ENCODE data around the gene RICTOR.
A peak's percentile ranks its signal among the peaks of the same experiment; 100 is the strongest.

The RICTOR gene

DNA sequence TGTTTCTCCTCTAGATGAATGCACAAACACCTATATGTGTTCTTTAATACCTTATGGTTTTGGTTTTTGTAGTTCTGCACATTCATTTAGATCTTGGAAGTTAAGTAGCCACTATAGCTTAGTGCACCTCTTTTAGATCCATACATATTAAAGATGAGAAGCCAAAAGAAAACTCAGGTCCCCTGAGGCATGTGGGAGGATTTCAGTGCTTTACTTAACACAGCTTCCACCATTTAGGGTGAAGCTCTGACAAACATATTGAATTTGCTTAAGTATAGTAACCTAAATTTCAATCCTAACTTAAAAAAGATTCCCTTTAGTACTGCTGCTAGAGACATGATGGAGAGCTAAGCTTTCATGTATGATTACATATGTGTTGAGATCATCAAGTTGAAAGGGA, 25.6 kb upstream of the RICTOR start:
- no peak for DNase-seq (ENCODE audit: low read depth in 2 of 2)
- TF ChIP-seq, protein P1, sequence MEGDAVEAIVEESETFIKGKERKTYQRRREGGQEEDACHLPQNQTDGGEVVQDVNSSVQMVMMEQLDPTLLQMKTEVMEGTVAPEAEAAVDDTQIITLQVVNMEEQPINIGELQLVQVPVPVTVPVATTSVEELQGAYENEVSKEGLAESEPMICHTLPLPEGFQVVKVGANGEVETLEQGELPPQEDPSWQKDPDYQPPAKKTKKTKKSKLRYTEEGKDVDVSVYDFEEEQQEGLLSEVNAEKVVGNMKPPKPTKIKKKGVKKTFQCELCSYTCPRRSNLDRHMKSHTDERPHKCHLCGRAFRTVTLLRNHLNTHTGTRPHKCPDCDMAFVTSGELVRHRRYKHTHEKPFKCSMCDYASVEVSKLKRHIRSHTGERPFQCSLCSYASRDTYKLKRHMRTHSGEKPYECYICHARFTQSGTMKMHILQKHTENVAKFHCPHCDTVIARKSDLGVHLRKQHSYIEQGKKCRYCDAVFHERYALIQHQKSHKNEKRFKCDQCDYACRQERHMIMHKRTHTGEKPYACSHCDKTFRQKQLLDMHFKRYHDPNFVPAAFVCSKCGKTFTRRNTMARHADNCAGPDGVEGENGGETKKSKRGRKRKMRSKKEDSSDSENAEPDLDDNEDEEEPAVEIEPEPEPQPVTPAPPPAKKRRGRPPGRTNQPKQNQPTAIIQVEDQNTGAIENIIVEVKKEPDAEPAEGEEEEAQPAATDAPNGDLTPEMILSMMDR (IDR thresholded peaks at IDR 0.05; ENCODE audit: low read depth, low read length): no peak
- no peak overlapping the region for H3K4me3 ChIP-seq (replicated peaks in 1 of 2; ENCODE audit: low read depth in 2 of 2, low read length in 2 of 2)

DNA sequence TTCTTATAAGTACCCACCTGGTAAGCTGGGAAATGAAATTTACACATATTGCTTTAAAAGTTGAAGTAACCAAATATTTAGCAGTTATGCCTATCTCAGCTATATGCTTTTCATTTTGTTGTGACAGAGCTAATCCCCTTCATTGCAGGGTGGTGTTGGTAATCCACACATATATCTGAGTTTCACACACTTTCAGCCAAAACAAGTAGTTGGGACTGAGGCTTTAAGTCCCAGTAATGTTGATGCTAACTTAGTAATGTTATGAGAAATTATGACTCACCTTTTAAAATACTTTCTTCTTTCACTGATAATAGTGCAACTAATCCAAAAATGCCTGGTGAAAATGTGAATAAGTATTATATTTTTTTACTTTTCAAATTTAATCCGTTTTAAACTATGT, 19.2 kb upstream of the RICTOR start:
- H3K4me3 ChIP-seq (replicated peaks in 1 of 2; ENCODE audit: low read depth in 2 of 2, low read length in 2 of 2): no peak overlapping the region
- DNase-seq (ENCODE audit: low read depth in 2 of 2): peak; percentile 15 to 59
- TF ChIP-seq, protein P1 (IDR thresholded peaks at IDR 0.05; ENCODE audit: low read depth, low read length): no peak

DNA sequence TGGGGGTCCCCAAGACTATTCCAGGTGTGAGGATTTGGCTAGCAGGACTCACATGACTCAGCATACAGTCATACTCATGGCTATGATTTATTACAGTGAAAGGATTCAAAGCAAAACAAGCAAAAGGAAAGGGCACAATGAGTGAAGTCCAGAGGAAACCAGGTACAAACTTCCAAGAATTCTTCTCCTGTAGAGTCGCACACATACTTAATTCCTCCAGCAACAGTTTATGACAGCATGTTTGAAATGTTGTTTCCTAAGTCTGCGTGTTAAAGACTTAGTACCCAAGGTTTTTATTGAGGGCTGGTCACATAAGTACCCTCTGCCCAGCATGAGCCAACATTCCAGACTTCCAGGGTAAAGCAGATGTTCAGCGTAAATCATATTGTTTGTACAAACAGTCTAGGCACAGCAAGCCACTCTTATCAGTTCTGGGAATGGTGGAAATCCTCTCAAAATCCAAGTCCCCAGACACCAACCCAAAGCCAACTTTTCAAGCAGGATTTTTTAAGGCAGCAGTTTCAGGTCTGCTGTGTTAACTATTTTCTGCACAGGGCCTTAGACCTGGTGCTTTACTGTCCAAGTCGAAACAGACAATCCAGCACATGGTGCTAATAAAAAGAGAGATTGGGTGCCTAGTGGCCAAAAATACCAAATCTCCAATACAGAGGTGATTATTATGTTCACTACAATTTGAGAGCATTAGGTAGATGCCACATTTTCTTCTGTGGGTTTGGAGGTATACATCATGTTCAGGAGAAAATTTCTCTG, 18.6 kb upstream of the RICTOR start:
- DNase-seq (ENCODE audit: low read depth in 2 of 2): peak; percentile 10 to 59
- H3K4me3 ChIP-seq (replicated peaks in 1 of 2; ENCODE audit: low read depth in 2 of 2, low read length in 2 of 2): no peak overlapping the region
- TF ChIP-seq, protein P1 (IDR thresholded peaks at IDR 0.05; ENCODE audit: low read depth, low read length): no peak

DNA sequence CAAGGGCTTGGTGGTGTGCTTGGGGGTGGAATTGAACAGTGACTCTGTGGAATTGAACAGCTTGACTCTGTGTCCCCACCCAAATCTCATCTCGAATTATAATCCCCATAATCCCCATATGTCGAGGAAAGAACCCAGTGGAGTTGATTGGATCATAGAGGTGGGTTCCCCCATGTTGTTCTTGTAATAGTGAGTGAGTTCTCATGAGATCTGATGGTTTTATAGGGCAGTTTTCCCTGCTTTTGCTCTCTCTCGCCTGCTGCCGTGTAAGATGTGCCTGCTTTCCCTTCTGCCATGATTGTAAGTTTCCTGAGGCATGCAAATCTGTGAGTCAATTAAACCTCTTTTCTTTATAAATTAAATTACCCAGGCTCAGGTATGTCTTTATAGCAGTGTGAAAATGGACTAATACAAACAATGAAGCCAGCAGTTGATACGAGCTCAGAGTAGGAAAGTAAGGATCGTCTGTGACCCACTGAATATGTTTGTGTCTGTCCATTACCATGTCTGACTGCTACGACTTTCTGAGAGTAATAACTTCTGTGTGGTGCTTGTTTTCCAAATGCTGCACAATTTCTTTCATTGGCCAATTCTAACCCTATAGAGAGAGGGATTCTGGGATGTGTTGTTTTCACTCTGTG, 17.9 kb upstream of the RICTOR start:
- DNase-seq (ENCODE audit: low read depth in 2 of 2): no peak
- H3K4me3 ChIP-seq (replicated peaks in 1 of 2; ENCODE audit: low read depth in 2 of 2, low read length in 2 of 2): no peak overlapping the region
- TF ChIP-seq, protein P1 (IDR thresholded peaks at IDR 0.05; ENCODE audit: low read depth, low read length): no peak

DNA sequence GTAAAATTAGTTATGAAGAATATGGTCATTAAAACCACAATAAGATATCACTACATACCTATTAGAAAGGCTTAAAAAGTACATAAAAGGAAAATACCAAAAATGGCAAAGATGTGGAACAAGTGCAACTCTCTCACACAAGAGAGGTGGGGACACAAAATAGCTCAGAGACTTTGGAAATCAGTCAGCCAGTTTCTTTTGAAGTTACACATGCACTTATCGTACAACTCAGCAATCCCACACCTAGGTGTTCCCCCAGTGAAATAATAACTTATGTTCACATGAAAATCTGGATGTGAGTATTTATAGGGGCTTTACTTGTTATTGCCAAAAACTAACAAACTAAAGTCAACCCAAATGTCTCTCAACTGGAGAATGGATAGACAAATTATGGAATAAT, 9.8 kb upstream of the RICTOR start:
- TF ChIP-seq, protein P1 (IDR thresholded peaks at IDR 0.05; ENCODE audit: low read depth, low read length): no peak
- no peak overlapping the region for H3K4me3 ChIP-seq (replicated peaks in 1 of 2; ENCODE audit: low read depth in 2 of 2, low read length in 2 of 2)
- DNase-seq (ENCODE audit: low read depth in 2 of 2): no peak

DNA sequence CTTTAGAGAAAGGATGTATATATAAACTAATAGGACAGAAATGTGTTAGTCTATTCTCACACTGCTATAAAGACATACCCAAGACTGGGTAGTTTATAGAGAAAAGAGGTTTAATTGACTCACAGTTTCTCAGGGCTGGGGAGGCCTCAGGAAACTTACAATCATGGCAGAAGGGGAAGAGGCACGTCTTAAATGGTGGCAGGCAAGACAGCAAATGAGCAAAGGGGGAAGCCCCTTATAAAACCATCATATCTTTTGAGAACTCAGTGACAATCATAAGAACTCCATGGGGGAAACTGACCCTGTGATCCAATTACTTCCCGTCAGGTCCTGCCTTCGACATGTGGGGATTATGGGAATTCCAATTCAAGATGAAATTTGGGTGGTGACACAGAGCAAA, 8.8 kb upstream of the RICTOR start:
- no peak overlapping the region for H3K4me3 ChIP-seq (replicated peaks in 1 of 2; ENCODE audit: low read depth in 2 of 2, low read length in 2 of 2)
- TF ChIP-seq, protein P1 (IDR thresholded peaks at IDR 0.05; ENCODE audit: low read depth, low read length): no peak
- DNase-seq (ENCODE audit: low read depth in 2 of 2): no peak
